ENCODE data around the gene PTGDR. TPM values are rescaled to one million over a fixed set of nuclear protein-coding genes. Genes with fewer than 3 reads are reported as not detected.

The PTGDR gene
- total and polyA plus RNA-seq, 2 of the 8 experiments (the other 6 are each of a cell fraction or from before 2014, with no cell fraction given) = 0.22 to 0.83 TPM

DNA sequence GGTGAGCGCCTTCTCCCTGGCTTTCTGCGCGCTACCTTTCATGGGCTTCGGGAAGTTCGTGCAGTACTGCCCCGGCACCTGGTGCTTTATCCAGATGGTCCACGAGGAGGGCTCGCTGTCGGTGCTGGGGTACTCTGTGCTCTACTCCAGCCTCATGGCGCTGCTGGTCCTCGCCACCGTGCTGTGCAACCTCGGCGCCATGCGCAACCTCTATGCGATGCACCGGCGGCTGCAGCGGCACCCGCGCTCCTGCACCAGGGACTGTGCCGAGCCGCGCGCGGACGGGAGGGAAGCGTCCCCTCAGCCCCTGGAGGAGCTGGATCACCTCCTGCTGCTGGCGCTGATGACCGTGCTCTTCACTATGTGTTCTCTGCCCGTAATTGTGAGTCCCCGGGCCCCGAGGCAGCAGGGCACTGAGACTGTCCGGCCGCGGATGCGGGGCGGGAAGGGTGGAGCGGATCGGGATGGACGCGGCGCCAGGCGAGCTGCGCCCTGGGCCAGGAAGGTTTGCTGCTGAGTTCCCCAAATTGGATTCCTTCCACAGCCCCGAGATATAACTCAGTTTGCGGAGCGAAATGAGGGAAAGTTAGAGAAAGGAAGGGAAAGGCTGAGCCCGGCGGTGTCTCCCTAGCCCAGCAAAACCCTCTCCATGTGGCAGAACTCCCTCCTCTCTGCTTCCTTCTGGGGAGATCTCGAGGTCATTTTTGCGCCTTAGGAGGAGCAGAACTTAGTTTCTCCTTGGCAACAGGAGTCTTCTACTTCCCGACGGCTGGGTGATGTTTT is 972 bp downstream of the PTGDR start:
- Histone ChIP-seq H2AFZ (ENCODE audit: low read length) (peak overlapping the region; percentile 86), H3K4me2 (ENCODE audit: insufficient read depth in 1 of 2, low read depth in 2 of 2, low read length in 2 of 2) (peak overlapping the region; percentile 79 to 95), H3K4me1 (replicated peaks in 1 of 4; ENCODE audit: control insufficient read depth in 3 of 4, insufficient read depth in 4 of 4, low read length in 3 of 4) (peaks cover 0 to 14% (median 6%) of the 10 kb centered on the region in 4 experiments; a peak in 6 of 7 replicates), H3K79me2 (ENCODE audit: control insufficient read depth in 1 of 2, insufficient read depth in 2 of 2, low read length in 2 of 2) (no peaks in the 10 kb centered on the region), H3K4me3 (ENCODE audit: extremely low read depth in 1 of 4, insufficient read depth in 2 of 4, low read depth in 3 of 4, low read length in 4 of 4) (peak overlapping the region; percentile 27 to 69 (median 60)), H2BK12ac (ENCODE audit: low read depth, low read length) (peak overlapping the region; percentile 93; the same call in 1 of the 2 replicates), H3K23me2 (ENCODE audit: low read depth, low read length) (peaks cover 17% of the 10 kb centered on the region; the same call in 1 of the 2 replicates), H3K56ac (replicated peaks; ENCODE audit: insufficient read length, low read depth, low read length) (no peak overlapping the region), H3K23ac (ENCODE audit: insufficient read length) (no peak overlapping the region), H2BK120ac (replicated peaks; ENCODE audit: low read depth, low read length) (no peak overlapping the region), H2AK5ac (ENCODE audit: low read depth, low read length) (no peak overlapping the region), H3K9ac (replicated peaks in 1 of 4; ENCODE audit: extremely low read depth in 1 of 4, low read depth in 3 of 4, low read length in 3 of 4) (peak overlapping the region in 2 of 4 experiments; percentile 38 to 50; a peak in 2 of 7 replicates), H3K9me3 (ENCODE audit: insufficient read depth in 2 of 2, low read depth in 1 of 2, low read length in 1 of 2) (no peaks in the 10 kb centered on the region), H3K27ac (ENCODE audit: low read depth, low read length) (no peak overlapping the region), H3K79me1 (ENCODE audit: low read depth, low read length) (no peaks in the 10 kb centered on the region), H4K91ac (replicated peaks; ENCODE audit: insufficient read length, low read length) (no peak overlapping the region), H3K27me3 (replicated peaks in 1 of 4; ENCODE audit: control insufficient read depth in 3 of 4, extremely low read depth in 1 of 4, insufficient read depth in 3 of 4, low read length in 3 of 4) (peaks cover 25 to 49% (median 43%) of the 10 kb centered on the region in 4 experiments), H4K5ac (ENCODE audit: insufficient read length, low read depth, low read length) (no peak overlapping the region), H2BK5ac (ENCODE audit: low read depth, low read length) (peak overlapping the region; percentile 53; the same call in 1 of the 2 replicates), H3K36me3 (ENCODE audit: control insufficient read depth in 2 of 4, insufficient read depth in 4 of 4, low read length in 3 of 4) (no peaks in the 10 kb centered on the region), H3K14ac (ENCODE audit: insufficient read length) (no peak overlapping the region), H4K8ac (ENCODE audit: extremely low read depth, insufficient read depth, low read length) (peak overlapping the region; percentile 57), H2BK15ac (ENCODE audit: low read length) (no peak overlapping the region; the same call in 1 of the 2 replicates), H3K4ac (replicated peaks; ENCODE audit: insufficient read length, low read depth, low read length) (no peak overlapping the region), H4K20me1 (replicated peaks in 1 of 2; ENCODE audit: control insufficient read depth in 1 of 2, insufficient read depth in 2 of 2, low read length in 2 of 2) (no peaks in the 10 kb centered on the region), H2BK20ac (ENCODE audit: low read length) (peak overlapping the region; percentile 64; the same call in 1 of the 2 replicates), H3K18ac (ENCODE audit: extremely low read depth, low read length) (peak overlapping the region; percentile 36)
- POLR2A ChIA-PET (ENCODE audit: partially characterized antibody) = no interaction called here
- 3% methylated on average over 54 of the region's 54 CpGs; no CpG with 5 or more reads in 1 of the 2 experiments for WGBS, 2 experiments (ENCODE audit: extremely low coverage in 1 of 2, insufficient coverage in 1 of 2, insufficient read length in 1 of 2, insufficient replicate concordance in 2 of 2, low coverage in 1 of 2, low lambda C conversion rate in 2 of 2, missing lambda C conversion rate in 1 of 2)
- peak in 1 of 2 experiments; percentile 77 for DNase-seq (ENCODE audit: low read depth in 1 of 2, low spot score in 2 of 2)
- no peak for FAIRE-seq
- CTCF ChIA-PET (ENCODE audit: partially characterized antibody) = interaction anchor here (1.1 to 1.6 kb wide), 2 partner anchors 52 to 135 kb away, joined by 3 to 5 read pairs; no protein-coding TSS in a partner anchor
- peak; percentile 97 for TF ChIP-seq SUZ12 (IDR thresholded peaks at IDR 0.05; ENCODE audit: low read length)
- 0 out of 2 replicates have a peak, but pooled peaks have one; percentile 38 for TF ChIP-seq GABPA (IDR thresholded peaks at IDR 0.05; ENCODE audit: borderline replicate concordance, insufficient read depth, low read length)
- TF ChIP-seq, protein P1, sequence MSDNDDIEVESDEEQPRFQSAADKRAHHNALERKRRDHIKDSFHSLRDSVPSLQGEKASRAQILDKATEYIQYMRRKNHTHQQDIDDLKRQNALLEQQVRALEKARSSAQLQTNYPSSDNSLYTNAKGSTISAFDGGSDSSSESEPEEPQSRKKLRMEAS (IDR thresholded peaks at IDR 0.05) = peak; percentile 87
- TF ChIP-seq EZH2 (IDR thresholded peaks at IDR 0.05; ENCODE audit: low read depth, low read length, severe bottlenecking) = peak; percentile 98
- TF ChIP-seq CHD2 (IDR thresholded peaks at IDR 0.05; ENCODE audit: low read length) = no peak
- peak; percentile 70 for TF ChIP-seq RNF2 (IDR thresholded peaks at IDR 0.05; ENCODE audit: borderline replicate concordance, low read depth, low read length, missing control alignments, poor library complexity, severe bottlenecking)
- TF ChIP-seq KDM1A (IDR thresholded peaks at IDR 0.05; ENCODE audit: borderline replicate concordance, low read length) = peak; percentile 17; the same call in 1 of the 2 replicates
- TF ChIP-seq TBP (IDR thresholded peaks at IDR 0.05; ENCODE audit: low read depth, low read length) = no peak
- TF ChIP-seq, protein P2, sequence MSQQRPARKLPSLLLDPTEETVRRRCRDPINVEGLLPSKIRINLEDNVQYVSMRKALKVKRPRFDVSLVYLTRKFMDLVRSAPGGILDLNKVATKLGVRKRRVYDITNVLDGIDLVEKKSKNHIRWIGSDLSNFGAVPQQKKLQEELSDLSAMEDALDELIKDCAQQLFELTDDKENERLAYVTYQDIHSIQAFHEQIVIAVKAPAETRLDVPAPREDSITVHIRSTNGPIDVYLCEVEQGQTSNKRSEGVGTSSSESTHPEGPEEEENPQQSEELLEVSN (IDR thresholded peaks at IDR 0.05) = peak; percentile 73

Measured in H1 (cell line).